Activated naive CD4-positive, alpha-beta T cell treated with anti-CD3 and anti-CD28 coated beads, Interleukin-2, amount 50 U/mL, for 24 hours (primary cell): ENCODE results near the gene KCTD17.

Experiments
- H3K27ac Mint-ChIP-seq: one replicate; pipeline ENCODE4 v1.8.0; 2021; ENCODE audit warnings: mild to moderate bottlenecking, mixed read lengths
- H3K27me3 Mint-ChIP-seq: one replicate; pipeline ENCODE4 v1.8.0; 2021; ENCODE audit warnings: mixed read lengths
- H3K36me3 Mint-ChIP-seq: one replicate; pipeline ENCODE4 v1.8.0; 2021; ENCODE audit warnings: mixed read lengths
- H3K4me1 Mint-ChIP-seq: one replicate; pipeline ENCODE4 v1.8.0; 2021; ENCODE audit warnings: mixed read lengths
- H3K4me3 Mint-ChIP-seq: one replicate; pipeline ENCODE4 v1.8.0; 2021; ENCODE audit warnings: mild to moderate bottlenecking, mixed read lengths
- H3K9me3 Mint-ChIP-seq: one replicate; pipeline ENCODE4 v1.8.0; 2021; ENCODE audit warnings: mixed read lengths

Gene KCTD17

DNA sequence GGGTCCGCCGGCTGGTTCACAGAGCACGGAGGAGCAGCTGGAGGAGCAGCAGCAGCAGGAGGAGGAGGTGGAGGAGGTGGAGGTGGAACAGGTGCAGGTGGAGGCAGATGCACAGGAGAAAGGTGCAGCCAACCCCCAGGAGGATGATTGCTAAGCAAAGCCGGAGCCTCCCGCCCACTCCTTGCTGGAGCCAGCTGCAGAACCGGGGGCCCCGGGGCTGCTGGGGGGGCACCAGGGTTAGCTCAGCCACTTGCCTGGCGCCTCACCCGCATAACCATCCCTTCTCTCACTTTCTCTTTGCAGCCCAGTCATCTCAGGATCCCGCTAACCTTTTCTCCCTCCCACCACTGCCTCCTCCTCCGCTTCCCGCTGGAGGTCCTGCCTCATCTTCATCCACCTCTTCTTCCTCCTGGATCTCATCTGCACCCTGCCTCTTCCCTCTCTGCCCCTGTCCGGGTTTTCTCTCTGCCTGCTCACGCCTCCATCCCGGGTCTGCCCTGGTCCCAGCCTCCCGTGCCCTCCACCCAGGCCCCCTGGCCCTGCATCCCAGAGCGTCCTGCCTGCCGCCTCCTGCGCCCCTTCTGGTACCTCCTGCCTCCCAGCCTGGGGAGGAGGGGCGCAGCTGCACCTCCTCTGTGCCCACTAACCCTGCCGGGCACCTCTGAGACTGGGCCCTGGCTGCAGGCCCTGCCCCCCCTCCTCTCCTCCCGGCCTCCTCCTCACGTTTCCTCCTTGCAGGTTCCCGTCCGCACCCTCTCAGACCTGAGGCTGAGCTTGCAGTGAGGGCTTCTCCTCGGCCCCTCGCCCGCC lies 9.5 kb downstream of the KCTD17 start:
- Mint-ChIP-seq H3K4me1 (peaks cover 8% of the 10 kb centered on the region), H3K27ac (no peak overlapping the region), H3K27me3 (no peaks in the 10 kb centered on the region), H3K9me3 (no peaks in the 10 kb centered on the region), H3K4me3 (no peak overlapping the region), H3K36me3 (peaks cover 5% of the 10 kb centered on the region)

DNA sequence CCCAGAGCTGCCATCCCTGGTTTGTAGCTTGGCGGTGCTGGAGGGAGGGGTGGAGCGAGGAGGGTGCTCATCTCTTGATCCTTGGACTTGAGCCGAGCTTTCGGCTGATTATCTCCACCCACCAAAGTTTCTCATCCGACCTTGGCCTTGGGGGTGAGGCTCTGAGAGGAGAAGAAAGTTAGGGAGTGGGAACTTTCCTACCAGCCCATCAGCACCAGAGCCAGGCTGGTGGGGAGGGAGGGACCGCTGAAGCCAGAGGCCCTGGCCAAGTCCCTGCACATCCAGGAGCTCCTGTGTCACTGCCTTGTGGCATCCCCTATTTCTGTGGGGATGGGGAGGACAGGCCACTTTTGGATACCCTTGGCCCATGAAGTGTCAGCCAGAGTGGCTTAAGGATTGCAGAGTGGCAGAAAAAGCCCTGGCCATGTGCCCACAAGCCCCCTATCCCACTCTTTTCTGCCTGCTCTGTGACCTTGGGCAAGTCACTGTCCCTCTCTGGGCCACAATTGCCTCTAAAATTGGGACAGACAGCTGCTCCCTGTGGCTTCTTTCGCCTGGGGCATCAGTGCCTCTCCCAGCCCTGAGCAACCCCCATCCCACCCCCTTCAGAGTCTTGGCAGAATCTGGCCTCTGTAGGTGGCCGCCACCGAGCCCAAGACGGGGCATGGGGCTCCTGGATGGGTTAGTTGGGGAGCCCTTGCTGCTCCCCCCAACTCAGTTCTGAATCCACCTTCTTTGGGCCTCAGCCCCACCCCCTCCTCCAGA lies 10.3 kb downstream of the KCTD17 start:
- H3K27me3 Mint-ChIP-seq = no peaks in the 10 kb centered on the region
- H3K9me3 Mint-ChIP-seq = no peaks in the 10 kb centered on the region
- no peak overlapping the region for H3K4me3 Mint-ChIP-seq
- H3K27ac Mint-ChIP-seq = no peak overlapping the region
- peaks cover 8% of the 10 kb centered on the region for H3K4me1 Mint-ChIP-seq
- peaks cover 5% of the 10 kb centered on the region for H3K36me3 Mint-ChIP-seq

DNA sequence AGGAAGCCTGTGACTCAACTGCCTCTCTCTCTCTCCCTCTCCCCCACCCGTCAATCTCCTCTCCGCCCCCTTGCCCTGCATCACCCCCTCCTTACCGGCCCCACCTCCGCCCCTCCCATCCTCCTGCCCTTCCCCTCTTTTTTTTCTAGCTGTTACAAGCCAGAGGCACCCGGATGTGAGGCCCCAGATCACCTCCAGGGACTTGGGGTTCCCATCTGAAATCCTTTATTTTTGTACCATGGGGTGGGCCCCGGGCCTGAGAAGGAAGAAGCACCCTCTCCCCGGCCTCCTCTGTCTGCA lies 10.8 kb downstream of the KCTD17 start:
- no peak overlapping the region for H3K4me3 Mint-ChIP-seq
- H3K36me3 Mint-ChIP-seq = peaks cover 5% of the 10 kb centered on the region

DNA sequence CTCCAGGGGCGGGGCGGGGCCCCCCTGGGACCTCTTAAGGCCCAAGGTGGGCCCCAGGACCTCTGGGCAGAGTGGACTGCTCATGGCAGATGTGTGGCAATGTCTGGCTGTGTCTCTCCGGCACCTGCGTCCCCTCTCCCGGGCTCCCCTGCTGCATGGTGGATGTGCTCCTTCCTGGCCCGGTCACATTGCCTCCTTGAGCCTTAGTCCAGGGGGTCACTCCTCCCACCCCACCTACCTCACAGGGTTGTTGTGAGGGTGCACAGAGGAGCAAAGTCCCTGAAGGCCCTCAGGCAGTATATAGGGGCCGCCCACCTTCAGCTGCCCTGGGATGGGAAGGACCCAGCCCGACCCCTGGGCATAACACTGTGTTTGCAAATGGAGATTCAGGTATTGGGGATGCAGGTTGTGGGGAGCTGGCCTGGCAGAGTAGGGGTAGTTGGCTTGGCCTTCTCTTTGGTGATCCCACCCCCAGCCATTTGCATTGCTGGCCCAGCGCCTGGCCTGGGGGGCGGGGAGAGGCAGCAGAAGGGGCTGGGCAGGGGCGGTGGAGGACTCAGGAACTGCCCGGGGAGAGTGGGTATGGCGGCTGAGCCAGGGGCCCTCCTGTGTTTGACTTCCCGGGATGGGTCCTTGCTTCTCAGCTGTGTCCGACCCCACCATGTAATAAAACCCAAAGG lies 11.3 kb downstream of the KCTD17 start:
- peaks cover 8% of the 10 kb centered on the region for H3K4me1 Mint-ChIP-seq
- H3K27me3 Mint-ChIP-seq = no peaks in the 10 kb centered on the region
- H3K27ac Mint-ChIP-seq = no peak overlapping the region
- H3K36me3 Mint-ChIP-seq = peaks cover 2% of the 10 kb centered on the region
- H3K4me3 Mint-ChIP-seq = no peak overlapping the region
- no peaks in the 10 kb centered on the region for H3K9me3 Mint-ChIP-seq

More for the DNA sequence above, 10.8 kb downstream of the KCTD17 start:
- Mint-ChIP-seq H3K27me3 (no peaks in the 10 kb centered on the region), H3K27ac (no peak overlapping the region), H3K4me1 (peaks cover 8% of the 10 kb centered on the region), H3K9me3 (no peaks in the 10 kb centered on the region)

DNA sequence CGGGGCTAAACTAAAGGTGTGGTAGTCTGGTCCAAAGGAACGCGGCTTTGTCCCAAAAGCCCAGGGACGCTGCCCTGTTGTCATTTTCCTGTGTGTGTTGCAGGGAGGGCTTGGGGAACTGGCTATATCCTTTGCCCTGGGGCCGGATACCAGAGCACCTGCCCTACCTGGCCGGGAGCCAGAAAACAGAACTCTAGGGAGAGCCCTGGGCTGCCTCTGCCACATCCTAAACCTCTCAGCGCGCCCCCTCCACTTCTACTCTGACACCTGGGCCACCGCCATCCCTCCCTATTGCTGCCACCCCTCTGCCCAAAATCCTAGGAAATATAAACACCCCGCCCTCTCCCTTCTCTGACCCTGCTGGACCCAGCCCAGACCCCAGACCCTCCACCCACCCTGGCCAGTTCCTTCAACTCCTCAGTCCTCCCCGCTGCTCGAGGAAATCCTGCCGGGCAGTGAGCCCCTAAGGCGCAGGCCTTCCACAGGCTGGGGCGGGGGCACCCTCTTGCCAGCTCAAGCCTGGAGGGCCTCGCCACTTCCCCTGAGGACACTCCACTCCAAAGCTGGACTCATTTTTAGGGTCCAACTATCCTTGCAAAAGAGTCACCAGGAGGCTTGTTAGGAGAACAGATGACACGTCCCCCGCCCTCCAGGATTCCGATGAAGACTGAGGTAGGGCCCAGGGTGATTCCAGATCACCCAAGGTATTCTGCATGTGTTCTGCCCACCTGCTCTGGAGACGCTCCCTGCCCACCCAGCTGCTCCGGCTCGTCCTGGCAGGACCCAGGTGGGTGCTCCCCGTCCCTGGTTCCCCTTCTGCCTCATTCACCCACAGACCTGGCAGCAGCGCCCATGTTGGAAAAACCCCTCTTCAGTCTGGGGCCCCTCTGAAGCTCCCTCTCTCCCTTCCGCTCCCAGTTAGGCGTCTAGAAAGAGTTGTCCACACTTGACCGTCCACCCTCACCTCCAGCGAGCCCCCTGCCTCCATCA lies 12.2 kb downstream of the KCTD17 start:
- Mint-ChIP-seq H3K27ac (no peak overlapping the region), H3K4me3 (no peak overlapping the region), H3K9me3 (no peaks in the 10 kb centered on the region), H3K36me3 (peaks cover 2% of the 10 kb centered on the region), H3K4me1 (peaks cover 8% of the 10 kb centered on the region), H3K27me3 (peaks cover 2% of the 10 kb centered on the region)

DNA sequence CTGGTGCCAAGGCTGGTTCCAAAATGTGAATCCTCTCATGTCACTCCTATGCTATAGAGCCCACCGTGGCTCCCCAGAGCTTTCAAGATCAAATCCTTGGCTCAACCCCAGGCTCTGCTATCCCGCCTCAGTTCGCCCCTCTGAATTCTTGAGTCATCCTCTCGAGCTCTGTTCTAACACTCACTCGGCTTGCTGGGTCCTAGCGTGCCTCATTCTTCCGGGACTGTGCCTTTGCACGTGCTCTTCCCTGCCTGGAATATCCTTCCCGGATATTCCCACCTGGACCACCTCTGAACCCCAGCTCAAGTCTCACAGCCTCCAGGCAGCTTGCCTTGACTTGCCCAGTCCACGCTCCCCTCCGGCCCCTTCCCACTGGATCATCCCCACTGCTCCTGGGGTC lies 13.0 kb downstream of the KCTD17 start:
- Mint-ChIP-seq H3K4me1 (peaks cover 8% of the 10 kb centered on the region), H3K27ac (no peak overlapping the region), H3K36me3 (peaks cover 2% of the 10 kb centered on the region), H3K27me3 (peaks cover 4% of the 10 kb centered on the region), H3K4me3 (no peak overlapping the region), H3K9me3 (no peaks in the 10 kb centered on the region)

DNA sequence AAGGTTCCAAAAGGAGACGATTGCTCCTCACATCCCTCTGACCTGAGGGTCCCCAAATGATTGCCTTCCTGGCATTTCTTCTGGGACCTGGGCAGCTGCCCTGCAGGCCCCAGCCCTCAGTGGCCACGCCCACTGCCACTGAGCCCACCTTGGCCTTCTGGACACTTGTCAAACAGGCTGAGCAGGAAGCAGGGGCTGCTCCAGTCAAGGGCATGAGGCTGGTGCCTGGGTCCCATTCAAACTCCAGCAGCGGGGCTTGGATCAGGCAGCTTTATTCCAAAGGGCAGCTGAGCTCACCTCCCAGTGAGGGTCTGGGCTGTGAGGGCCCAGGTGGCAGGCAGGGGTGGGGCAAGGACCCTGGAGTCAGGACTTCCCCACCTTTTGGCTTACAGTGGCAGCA lies 13.6 kb downstream of the KCTD17 start:
- no peaks in the 10 kb centered on the region for H3K9me3 Mint-ChIP-seq
- H3K4me1 Mint-ChIP-seq = peaks cover 8% of the 10 kb centered on the region
- H3K27me3 Mint-ChIP-seq = peaks cover 10% of the 10 kb centered on the region
- no peak overlapping the region for H3K4me3 Mint-ChIP-seq
- H3K27ac Mint-ChIP-seq = no peak overlapping the region
- peaks cover 2% of the 10 kb centered on the region for H3K36me3 Mint-ChIP-seq

DNA sequence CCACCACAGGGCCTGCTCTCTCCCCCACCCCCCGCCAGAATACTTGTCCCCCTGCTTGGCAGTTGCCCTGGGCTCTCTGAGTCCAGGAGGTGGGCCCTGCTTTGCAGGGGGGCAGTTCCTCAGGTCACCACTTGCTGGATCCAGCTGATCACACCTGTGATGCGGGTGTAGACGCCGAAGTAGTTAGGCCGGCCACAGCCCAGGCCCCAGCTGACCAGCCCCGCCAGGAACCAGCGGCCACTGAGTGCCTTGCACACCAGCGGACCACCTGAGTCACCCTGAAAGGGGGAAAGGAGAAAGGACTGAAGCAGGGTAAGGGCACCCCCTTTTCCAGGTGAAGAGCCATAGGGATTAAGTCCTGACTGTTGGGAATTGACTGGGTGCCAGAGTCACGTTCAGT lies 14.4 kb downstream of the KCTD17 start:
- peaks cover 12% of the 10 kb centered on the region for H3K27me3 Mint-ChIP-seq
- H3K36me3 Mint-ChIP-seq = peaks cover under 1% of the 10 kb centered on the region
- H3K4me3 Mint-ChIP-seq = no peak overlapping the region
- H3K27ac Mint-ChIP-seq = no peak overlapping the region
- H3K9me3 Mint-ChIP-seq = no peaks in the 10 kb centered on the region
- H3K4me1 Mint-ChIP-seq = peaks cover 8% of the 10 kb centered on the region

DNA sequence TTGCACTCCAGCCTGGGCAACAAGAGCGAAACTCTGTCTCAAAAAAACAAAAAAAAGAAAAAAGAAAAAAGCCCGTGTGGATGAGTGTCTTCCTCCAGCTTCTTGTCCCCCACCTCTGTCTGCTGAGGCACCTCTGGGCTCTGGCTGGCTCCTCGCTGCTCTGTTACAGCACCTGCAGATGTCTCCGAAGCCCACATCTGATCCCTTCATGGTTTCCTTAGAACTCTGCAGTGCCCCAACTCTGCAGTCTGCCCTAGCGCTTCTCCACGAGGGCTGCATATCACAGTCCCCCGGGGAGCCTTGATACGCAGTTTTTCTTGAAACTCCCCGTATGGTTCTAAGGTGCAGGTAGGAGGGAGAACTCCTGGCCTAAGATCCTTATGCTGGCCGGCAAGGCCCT lies 15.9 kb downstream of the KCTD17 start:
- Mint-ChIP-seq H3K9me3 (no peaks in the 10 kb centered on the region), H3K4me1 (peaks cover 8% of the 10 kb centered on the region), H3K4me3 (no peak overlapping the region), H3K27me3 (peaks cover 12% of the 10 kb centered on the region), H3K36me3 (no peaks in the 10 kb centered on the region), H3K27ac (no peak overlapping the region)

DNA sequence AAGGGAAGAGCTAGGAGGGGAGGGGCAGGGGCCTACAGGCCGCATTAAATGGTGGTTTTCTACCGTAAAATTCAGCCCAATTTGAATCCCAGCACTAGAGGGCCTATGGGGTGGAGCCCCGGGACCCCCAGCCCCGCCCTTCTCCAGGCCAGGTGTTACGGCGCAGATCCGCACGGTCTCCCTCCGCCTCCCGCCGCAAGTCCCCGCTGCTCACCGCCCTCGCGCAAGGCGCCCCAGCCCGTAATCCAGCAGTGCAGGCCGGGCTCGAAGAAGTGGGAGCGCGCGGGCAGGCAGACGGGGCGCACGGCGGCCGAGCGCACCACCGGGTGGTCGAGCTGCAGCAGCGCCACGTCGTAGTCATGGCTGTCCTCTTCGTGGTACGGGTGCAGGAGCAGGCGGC lies 17.3 kb downstream of the KCTD17 start:
- Mint-ChIP-seq H3K9me3 (no peaks in the 10 kb centered on the region), H3K36me3 (no peaks in the 10 kb centered on the region), H3K27me3 (peaks cover 12% of the 10 kb centered on the region), H3K4me1 (peaks cover 4% of the 10 kb centered on the region), H3K4me3 (no peak overlapping the region), H3K27ac (no peak overlapping the region)

DNA sequence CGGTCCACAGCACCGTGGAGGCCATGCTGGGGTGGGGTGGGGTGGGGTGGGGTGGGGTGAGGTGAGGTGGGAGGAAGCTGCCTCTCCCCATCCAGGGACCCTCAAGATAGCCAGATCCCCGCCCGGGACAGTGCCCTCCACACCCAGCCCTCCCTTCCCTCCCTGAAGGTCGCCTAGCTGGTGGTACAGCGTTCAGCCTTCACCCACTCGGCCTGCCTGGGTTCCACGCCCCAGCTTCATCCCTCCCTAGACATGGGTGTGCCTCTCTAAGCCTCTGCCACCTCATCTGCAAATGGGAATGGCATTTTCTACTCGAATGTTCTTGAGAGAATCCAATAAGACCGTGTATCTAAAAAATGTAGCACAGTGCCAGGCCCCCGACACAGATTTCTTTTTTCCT lies 17.8 kb downstream of the KCTD17 start:
- no peak overlapping the region for H3K4me3 Mint-ChIP-seq

DNA sequence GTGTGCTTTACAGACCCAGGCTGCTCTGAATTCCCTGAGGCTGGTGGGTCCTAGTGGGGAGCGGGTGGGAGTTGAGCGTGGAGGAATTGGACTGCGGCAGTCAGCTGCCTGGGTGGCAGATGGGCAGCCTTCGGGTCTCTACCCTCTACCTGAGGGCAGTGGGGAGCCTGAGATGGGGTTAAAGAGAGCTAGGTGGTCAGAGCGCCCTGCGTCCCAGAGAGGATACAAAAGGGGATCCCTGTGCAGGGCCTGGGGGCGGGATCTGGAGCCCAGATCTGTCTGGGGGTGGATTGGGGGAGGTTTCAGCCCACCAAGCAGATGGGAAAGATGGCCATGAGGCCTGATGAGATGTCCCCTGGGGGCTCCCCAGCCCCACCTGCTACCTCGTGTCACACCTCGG lies 18.2 kb downstream of the KCTD17 start:
- Mint-ChIP-seq H3K4me1 (no peaks in the 10 kb centered on the region), H3K27ac (no peak overlapping the region), H3K9me3 (no peaks in the 10 kb centered on the region), H3K27me3 (peaks cover 12% of the 10 kb centered on the region), H3K36me3 (no peaks in the 10 kb centered on the region), H3K4me3 (no peak overlapping the region)

More for the DNA sequence above, 17.8 kb downstream of the KCTD17 start:
- Mint-ChIP-seq H3K4me1 (peaks cover 2% of the 10 kb centered on the region), H3K9me3 (no peaks in the 10 kb centered on the region), H3K27ac (no peak overlapping the region), H3K27me3 (peaks cover 12% of the 10 kb centered on the region), H3K36me3 (no peaks in the 10 kb centered on the region)

DNA sequence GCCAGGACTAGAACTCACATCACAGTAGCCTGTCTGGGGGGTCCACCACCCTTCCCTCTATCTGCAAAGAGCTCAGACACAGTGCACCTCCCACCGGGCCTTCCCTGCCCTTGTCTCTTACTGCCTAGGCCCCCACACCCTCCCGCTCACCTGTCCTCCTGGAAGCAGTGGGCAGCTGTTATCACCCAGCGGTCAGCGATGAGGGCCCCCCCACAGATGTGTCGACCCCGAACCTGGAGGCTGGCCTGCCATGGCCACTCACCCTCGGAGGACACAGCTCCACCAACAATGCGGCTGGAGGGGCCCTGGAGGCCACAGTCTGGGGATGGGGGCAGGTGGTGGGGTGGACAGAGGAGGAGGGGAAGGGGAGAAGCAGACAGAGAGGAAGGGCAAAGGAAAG lies 18.8 kb downstream of the KCTD17 start:
- Mint-ChIP-seq H3K36me3 (no peaks in the 10 kb centered on the region), H3K27me3 (peaks cover 12% of the 10 kb centered on the region), H3K9me3 (no peaks in the 10 kb centered on the region), H3K4me1 (no peaks in the 10 kb centered on the region), H3K27ac (no peak overlapping the region), H3K4me3 (no peak overlapping the region)

DNA sequence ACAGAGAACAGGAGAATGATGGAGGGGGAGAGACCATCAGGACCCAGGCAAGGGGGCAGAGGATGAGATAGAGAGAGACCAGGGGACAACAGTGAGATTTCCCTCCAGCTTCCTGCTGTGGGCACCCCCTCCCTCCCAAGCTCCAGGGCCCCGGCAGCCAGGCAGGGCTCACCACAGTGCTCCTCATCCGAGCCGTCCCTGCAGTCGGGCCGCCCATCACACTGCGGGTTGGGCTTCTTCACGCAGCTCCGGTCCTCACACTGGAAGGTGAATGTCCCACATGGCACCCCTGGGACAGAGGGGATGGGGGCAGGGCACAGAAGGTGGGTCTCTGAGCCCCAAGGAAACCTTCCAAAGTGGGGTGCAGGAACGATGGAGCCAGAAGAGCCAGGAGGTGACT lies 19.2 kb downstream of the KCTD17 start:
- no peaks in the 10 kb centered on the region for H3K4me1 Mint-ChIP-seq

More for the DNA sequence above, 19.2 kb downstream of the KCTD17 start:
- no peak overlapping the region for H3K4me3 Mint-ChIP-seq
- H3K9me3 Mint-ChIP-seq = no peaks in the 10 kb centered on the region
- H3K36me3 Mint-ChIP-seq = no peaks in the 10 kb centered on the region
- no peak overlapping the region for H3K27ac Mint-ChIP-seq
- peaks cover 12% of the 10 kb centered on the region for H3K27me3 Mint-ChIP-seq
